ENCODE data around the gene NLRP6. TPM values are rescaled to one million over a fixed set of nuclear protein-coding genes. Genes with fewer than 3 reads are reported as not detected.

NLRP6 gene
- total RNA-seq, 1 donor from 2014 or later: 0.49 TPM

GRCh38 chr11:255816-256215 lies 22.4 kb upstream of the NLRP6 start:
- DNase-seq (ENCODE audit: extremely low spot score in 2 of 2): no peak

GRCh38 chr11:256952-257737 lies 21.1 kb upstream of the NLRP6 start:
- H3K36me3 ChIP-seq: peaks cover 0 to 12% of the 10 kb centered on the region in 2 donors

More at GRCh38 chr11:255816-256215, 22.4 kb upstream of the NLRP6 start:
- peaks cover 0 to 25% of the 10 kb centered on the region in 2 donors for H3K36me3 ChIP-seq
- H3K4me3 ChIP-seq: no peak overlapping the region
- TF ChIP-seq CTCF (IDR thresholded peaks at IDR 0.05) (no peak), POLR2AphosphoS5 (IDR thresholded peaks at IDR 0.05; ENCODE audit: insufficient read depth in 1 of 2, low read depth in 1 of 2) (no peak), POLR2A (IDR thresholded peaks at IDR 0.05) (no peak)
- no peaks in the 10 kb centered on the region for H3K4me1 ChIP-seq
- intact Hi-C loops (cut with DNase I): loop anchor here (10.0 kb wide), 1 partner anchor 189 kb away; the partner anchor contains the start of gene ANO9
- H3K27ac ChIP-seq: no peak overlapping the region
- H3K27me3 ChIP-seq: no peaks in the 10 kb centered on the region
- no peaks in the 10 kb centered on the region for H3K9me3 ChIP-seq

GRCh38 chr11:257766-258493 lies 20.3 kb upstream of the NLRP6 start:
- Histone ChIP-seq H3K9me3 (no peaks in the 10 kb centered on the region), H3K4me3 (no peak overlapping the region), H3K27ac (no peak overlapping the region), H3K27me3 (no peaks in the 10 kb centered on the region), H3K4me1 (no peaks in the 10 kb centered on the region), H3K36me3 (peaks cover 0 to 4% of the 10 kb centered on the region in 2 donors)
- TF ChIP-seq POLR2AphosphoS5 (IDR thresholded peaks at IDR 0.05; ENCODE audit: insufficient read depth in 1 of 2, low read depth in 1 of 2) (no peak), POLR2A (IDR thresholded peaks at IDR 0.05) (no peak), CTCF (IDR thresholded peaks at IDR 0.05) (no peak)
- no peak for DNase-seq (ENCODE audit: extremely low spot score in 2 of 2)
- intact Hi-C loops (cut with DNase I): loop anchor here (10.0 kb wide), 1 partner anchor 187 kb away; the partner anchor contains the start of gene ANO9

More at GRCh38 chr11:256952-257737, 21.1 kb upstream of the NLRP6 start:
- intact Hi-C loops (cut with DNase I): loop anchor here (10.0 kb wide), 1 partner anchor 188 kb away; the partner anchor contains the start of gene ANO9
- no peaks in the 10 kb centered on the region for H3K9me3 ChIP-seq
- no peak for TF ChIP-seq POLR2A (IDR thresholded peaks at IDR 0.05)
- TF ChIP-seq CTCF (IDR thresholded peaks at IDR 0.05): no peak
- TF ChIP-seq POLR2AphosphoS5 (IDR thresholded peaks at IDR 0.05; ENCODE audit: insufficient read depth in 1 of 2, low read depth in 1 of 2): no peak
- no peak overlapping the region for H3K4me3 ChIP-seq
- peak in 1 of 2 donors; percentile 64 for DNase-seq (ENCODE audit: extremely low spot score in 2 of 2)
- no peaks in the 10 kb centered on the region for H3K4me1 ChIP-seq
- no peaks in the 10 kb centered on the region for H3K27me3 ChIP-seq
- no peak overlapping the region for H3K27ac ChIP-seq

- no peaks in the 10 kb centered on the region for H3K9me3 ChIP-seq
- no peaks in the 10 kb centered on the region for H3K4me1 ChIP-seq
- no peaks in the 10 kb centered on the region for H3K27me3 ChIP-seq
- DNase-seq (ENCODE audit: extremely low spot score in 2 of 2): no peak
- intact Hi-C loops (cut with DNase I): loop anchor here (10.0 kb wide), 1 partner anchor 185 kb away; the partner anchor contains the start of gene ANO9
- no peaks in the 10 kb centered on the region for H3K36me3 ChIP-seq
- no peak overlapping the region for H3K4me3 ChIP-seq
- no peak for TF ChIP-seq POLR2AphosphoS5 (IDR thresholded peaks at IDR 0.05; ENCODE audit: insufficient read depth in 1 of 2, low read depth in 1 of 2)
- TF ChIP-seq POLR2A (IDR thresholded peaks at IDR 0.05): no peak
- no peak for TF ChIP-seq CTCF (IDR thresholded peaks at IDR 0.05)
- no peak overlapping the region for H3K27ac ChIP-seq
These were observed 18.8 kb upstream of the NLRP6 start for GRCh38 chr11:259413-259812.
